ENCODE results near the gene NFAM1. TPM values are rescaled to one million over a fixed set of nuclear protein-coding genes. Genes with fewer than 3 reads are reported as not detected.

Gene NFAM1
- total RNA-seq (2014; rRNA removed; shearing (Covaris generic)) = not detected in 2 replicates
- not detected in 2 replicates for polyA plus RNA-seq (2016; fragmentation: Nextera tagmentation; extraction: Ambion mirVana)

- no peaks in the 10 kb centered on the region for H4K20me1 ChIP-seq (ENCODE audit: insufficient read depth)
- in situ Hi-C loops (cut with MboI) = loop anchor here (10.0 kb wide), 2 partner anchors 267 to 337 kb away; partner anchors contain the start of gene NDUFA6
- H3K9ac ChIP-seq = no peak within 1 kb of the TSS
- H3K4me3 ChIP-seq = no peak within 1 kb of the TSS
- H3F3A ChIP-seq (ENCODE audit: insufficient read depth) = no peaks in the 10 kb centered on the region
- H3K79me2 ChIP-seq (ENCODE audit: insufficient read depth) = no peaks in the 10 kb centered on the region
- 10 to 11% methylated on average over 22 to 24 of the region's 24 CpGs for WGBS, 2 experiments (ENCODE audit: low coverage in 1 of 2, low lambda C conversion rate in 2 of 2, missing lambda C conversion rate in 2 of 2)
- no peak within 1 kb of the TSS for H3K4me2 ChIP-seq (ENCODE audit: unreplicated experiment)
- peaks cover 44% of the 10 kb centered on the region for H3K27me3 ChIP-seq (replicated peaks; ENCODE audit: insufficient read depth)
- no peaks in the 10 kb centered on the region for H3K9me3 ChIP-seq (ENCODE audit: low read depth)
- TF ChIP-seq EZH2 (IDR thresholded peaks at IDR 0.05; ENCODE audit: insufficient read depth, poor library complexity, severe bottlenecking) (no peak), EZH2phosphoT487 (IDR thresholded peaks at IDR 0.05; ENCODE audit: insufficient read depth, low read depth) (no peak)
- no peaks in the 10 kb centered on the region for H3K36me3 ChIP-seq (ENCODE audit: low read depth)
- DNase-seq = no peak
- no peak within 1 kb of the TSS for H2AFZ ChIP-seq
- no peaks in the 10 kb centered on the region for H3K9me2 ChIP-seq (ENCODE audit: insufficient read depth)
- H3K27ac ChIP-seq = no peak within 1 kb of the TSS
- no peaks in the 10 kb centered on the region for H3K4me1 ChIP-seq (ENCODE audit: insufficient read depth)
Measured at GRCh38 chr22:42432020-42432596, at the start of gene NFAM1. Gene NFAM1 (minus strand): TSS chr22:42432403. CDS start chr22:42432357, 46 bp downstream.

GRCh38 chr22:42475122-42475521 lies 42.9 kb upstream of the NFAM1 start:
- no peak overlapping the region for H3K4me2 ChIP-seq (ENCODE audit: unreplicated experiment)
- WGBS, 2 experiments (ENCODE audit: low coverage in 1 of 2, low lambda C conversion rate in 2 of 2, missing lambda C conversion rate in 2 of 2) = 71 to 80% methylated on average over 2 of the region's 2 CpGs
- no peak for DNase-seq
- H3K9me2 ChIP-seq (ENCODE audit: insufficient read depth) = no peaks in the 10 kb centered on the region
- H3K27ac ChIP-seq = no peak overlapping the region
- no peak for TF ChIP-seq EZH2phosphoT487 (IDR thresholded peaks at IDR 0.05; ENCODE audit: insufficient read depth, low read depth)
- no peak for TF ChIP-seq EZH2 (IDR thresholded peaks at IDR 0.05; ENCODE audit: insufficient read depth, poor library complexity, severe bottlenecking)
- peaks cover 10% of the 10 kb centered on the region for H3K27me3 ChIP-seq (replicated peaks; ENCODE audit: insufficient read depth)
- H3K4me3 ChIP-seq = no peak overlapping the region
- H3K36me3 ChIP-seq (ENCODE audit: low read depth) = no peaks in the 10 kb centered on the region
- H3K4me1 ChIP-seq (ENCODE audit: insufficient read depth) = no peaks in the 10 kb centered on the region
- no peak overlapping the region for H3K9ac ChIP-seq
- no peaks in the 10 kb centered on the region for H3K9me3 ChIP-seq (ENCODE audit: low read depth)
- no peak overlapping the region for H2AFZ ChIP-seq
- in situ Hi-C loops (cut with MboI) = no loop called here
- H3K79me2 ChIP-seq (ENCODE audit: insufficient read depth) = no peaks in the 10 kb centered on the region
- no peaks in the 10 kb centered on the region for H3F3A ChIP-seq (ENCODE audit: insufficient read depth)
- H4K20me1 ChIP-seq (ENCODE audit: insufficient read depth) = no peaks in the 10 kb centered on the region; the same call in 1 of the 2 replicates

- H3K9ac ChIP-seq = no peak overlapping the region
- H3K9me2 ChIP-seq (ENCODE audit: insufficient read depth) = no peaks in the 10 kb centered on the region
- no peak overlapping the region for H3K27ac ChIP-seq
- H3K4me1 ChIP-seq (ENCODE audit: insufficient read depth) = no peaks in the 10 kb centered on the region
- no peaks in the 10 kb centered on the region for H3F3A ChIP-seq (ENCODE audit: insufficient read depth)
- H3K79me2 ChIP-seq (ENCODE audit: insufficient read depth) = no peaks in the 10 kb centered on the region
- H3K27me3 ChIP-seq (replicated peaks; ENCODE audit: insufficient read depth) = peaks cover 11% of the 10 kb centered on the region
- DNase-seq = peak; percentile 77
- no peak overlapping the region for H3K4me3 ChIP-seq
- no peak overlapping the region for H2AFZ ChIP-seq
- H3K36me3 ChIP-seq (ENCODE audit: low read depth) = no peaks in the 10 kb centered on the region
- no peak for TF ChIP-seq EZH2 (IDR thresholded peaks at IDR 0.05; ENCODE audit: insufficient read depth, poor library complexity, severe bottlenecking)
- TF ChIP-seq EZH2phosphoT487 (IDR thresholded peaks at IDR 0.05; ENCODE audit: insufficient read depth, low read depth) = no peak
- in situ Hi-C loops (cut with MboI) = no loop called here
- no peaks in the 10 kb centered on the region; the same call in 1 of the 2 replicates for H4K20me1 ChIP-seq (ENCODE audit: insufficient read depth)
- H3K9me3 ChIP-seq (ENCODE audit: low read depth) = no peaks in the 10 kb centered on the region
- H3K4me2 ChIP-seq (ENCODE audit: unreplicated experiment) = no peak overlapping the region
- WGBS, 2 experiments (ENCODE audit: low coverage in 1 of 2, low lambda C conversion rate in 2 of 2, missing lambda C conversion rate in 2 of 2) = 61 to 63% methylated on average over 5 of the region's 5 CpGs
Measured at GRCh38 chr22:42473484-42474193, 41.4 kb upstream of the NFAM1 start.

- Histone ChIP-seq H3F3A (ENCODE audit: insufficient read depth) (no peaks in the 10 kb centered on the region), H4K20me1 (ENCODE audit: insufficient read depth) (no peaks in the 10 kb centered on the region; the same call in 1 of the 2 replicates), H3K79me2 (ENCODE audit: insufficient read depth) (no peaks in the 10 kb centered on the region), H3K4me3 (no peak overlapping the region), H3K9me3 (ENCODE audit: low read depth) (no peaks in the 10 kb centered on the region), H3K27ac (no peak overlapping the region), H2AFZ (no peak overlapping the region), H3K4me2 (ENCODE audit: unreplicated experiment) (no peak overlapping the region), H3K27me3 (replicated peaks; ENCODE audit: insufficient read depth) (peaks cover 20% of the 10 kb centered on the region), H3K9me2 (ENCODE audit: insufficient read depth) (no peaks in the 10 kb centered on the region), H3K9ac (no peak overlapping the region), H3K36me3 (ENCODE audit: low read depth) (no peaks in the 10 kb centered on the region), H3K4me1 (ENCODE audit: insufficient read depth) (no peaks in the 10 kb centered on the region)
- in situ Hi-C loops (cut with MboI) = no loop called here
- WGBS, 2 experiments (ENCODE audit: low coverage in 1 of 2, low lambda C conversion rate in 2 of 2, missing lambda C conversion rate in 2 of 2) = 63 to 75% methylated on average over 8 of the region's 8 CpGs
- TF ChIP-seq EZH2phosphoT487 (IDR thresholded peaks at IDR 0.05; ENCODE audit: insufficient read depth, low read depth) (no peak), EZH2 (IDR thresholded peaks at IDR 0.05; ENCODE audit: insufficient read depth, poor library complexity, severe bottlenecking) (no peak)
- DNase-seq = no peak
Measured at GRCh38 chr22:42472671-42473070, 40.5 kb upstream of the NFAM1 start.
